A549 treated with CpdA at 1 μM for 4 hours (cell line): ENCODE results near the gene COL3A1. TPM values are rescaled to one million over a fixed set of nuclear protein-coding genes. Genes with fewer than 3 reads are reported as not detected.

ENCODE experiments used
- total RNA-seq: library from RNA; stranded (reverse); fragments of 200-300 nt; extraction: Qiagen RNA extraction; gene quantifications from 5 replicates; pipeline ENCODE4 v1.2.3, GENCODE V29; 2022; ENCODE audit warnings: low read depth

Gene COL3A1
- 0.09 to 0.28 TPM (median 0.25 TPM) in 5 replicates for total RNA-seq

DNA sequence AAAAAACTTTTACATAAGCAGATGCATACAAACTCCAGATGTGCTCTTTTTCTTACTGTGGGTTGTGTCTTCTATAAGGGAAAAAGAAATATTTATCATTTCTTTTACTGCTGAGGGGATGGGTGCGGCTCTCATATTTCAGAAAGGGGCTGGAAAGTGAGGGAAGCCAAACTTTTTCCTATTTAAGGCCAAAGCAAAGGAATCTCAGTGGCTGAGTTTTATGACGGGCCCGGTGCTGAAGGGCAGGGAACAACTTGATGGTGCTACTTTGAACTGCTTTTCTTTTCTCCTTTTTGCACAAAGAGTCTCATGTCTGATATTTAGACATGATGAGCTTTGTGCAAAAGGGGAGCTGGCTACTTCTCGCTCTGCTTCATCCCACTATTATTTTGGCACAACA lies at the start of gene COL3A1:
TSS of gene COL3A1 (plus strand) at position 210 of the 400 bp plus-strand sequence. CDS start at position 327, 117 bp downstream.

Other genes with a start within 250 kb of the COL3A1 start
- gene COL5A2, start 205.4 kb downstream of the COL3A1 start, total RNA-seq = 49.4 to 93.9 TPM (median 80.3 TPM) in 5 replicates